Stimulated activated CD4-positive, alpha-beta T cell treated with anti-CD3 and anti-CD28 coated beads, TNF-alpha, amount 100 ng/mL, for 4 hours (primary cell): ENCODE data around the gene SEPTIN6.

ENCODE experiments used
- DNase-seq, 3 experiments: peaks; one replicate each; pipeline ENCODE4 v3.0.0-alpha.2; 2020; ENCODE audit warnings: low read depth in 3 of 3

Gene SEPTIN6

DNA sequence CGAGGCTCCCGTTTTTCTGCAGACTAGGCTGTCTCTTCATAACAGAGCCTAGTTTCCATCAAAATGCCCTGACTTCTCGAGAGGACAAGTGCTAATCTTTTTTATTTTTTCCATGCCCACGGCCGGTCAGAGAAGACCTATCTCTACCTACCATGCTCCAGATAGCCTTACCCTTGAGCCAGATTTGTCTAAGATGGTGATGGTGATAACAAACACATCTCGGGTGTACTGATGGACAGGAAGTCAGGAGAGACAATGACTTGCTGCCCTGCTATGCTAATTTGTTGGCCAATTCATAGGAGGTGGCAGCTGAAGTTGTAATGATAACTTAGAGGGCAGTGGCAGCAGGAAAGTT is 44.6 kb downstream of the SEPTIN6 start:
- DNase-seq, result no peak

DNA sequence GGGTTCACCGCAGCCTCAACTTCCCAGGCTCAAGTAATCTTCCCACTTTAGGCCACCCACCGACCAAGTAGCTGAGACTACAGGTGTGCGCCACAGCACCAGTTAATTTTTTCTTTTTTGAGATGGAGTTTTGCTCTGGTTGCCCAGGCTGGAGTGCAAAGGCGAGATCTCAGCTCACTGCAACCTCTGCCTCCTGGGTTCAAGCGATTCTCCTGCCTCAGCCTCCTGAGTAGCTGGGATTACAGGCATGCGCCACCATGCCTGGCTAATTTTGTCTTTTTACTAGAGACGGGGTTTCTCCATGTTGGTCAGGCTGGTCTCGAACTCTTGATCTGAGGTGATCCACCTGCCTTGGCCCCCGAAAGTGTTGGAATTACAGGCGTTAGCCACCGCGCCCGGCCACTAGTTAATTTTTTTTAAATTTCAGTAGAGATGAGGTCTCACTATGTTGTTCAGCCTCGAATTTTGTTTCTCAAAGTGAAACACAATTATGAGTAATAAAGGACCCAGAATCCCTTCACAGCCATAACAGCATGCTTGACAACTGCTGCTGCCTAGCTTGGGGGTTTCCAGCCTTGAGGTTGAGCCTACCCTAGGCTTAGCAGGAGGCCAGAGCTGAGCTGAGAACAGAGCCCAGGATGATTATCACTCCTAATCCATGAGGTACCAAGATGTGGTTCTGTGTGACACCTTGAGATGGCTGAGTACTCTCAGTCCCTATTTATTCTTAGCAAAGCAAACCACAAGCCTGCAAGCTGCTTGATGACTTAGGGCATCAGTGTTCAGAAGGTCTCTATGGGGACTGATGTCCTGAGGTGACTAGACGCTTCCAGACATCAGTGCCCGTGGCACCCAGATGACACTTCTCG is 45.2 kb downstream of the SEPTIN6 start:
- DNase-seq, result peak in 2 of 3 experiments; percentile 13 to 14

DNA sequence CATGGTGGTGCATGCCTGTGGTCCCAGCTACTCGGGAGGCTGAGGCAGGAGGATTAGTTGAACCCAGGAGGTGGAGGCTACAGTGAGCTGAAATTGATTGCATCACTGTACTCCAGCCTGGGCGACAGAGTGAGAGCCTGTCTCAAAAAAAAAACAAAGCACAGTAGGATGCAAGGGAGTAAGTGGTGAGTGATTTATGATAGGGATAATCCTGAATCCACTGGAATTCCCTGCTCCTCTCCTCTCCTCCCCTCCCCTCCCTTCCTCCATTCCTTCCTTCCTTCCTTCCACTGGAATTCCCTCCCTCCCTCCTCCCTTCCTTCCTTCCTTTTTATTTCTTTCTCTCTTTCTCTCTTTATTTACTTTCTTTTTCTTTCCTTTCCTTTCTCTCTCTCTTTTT is 45.9 kb downstream of the SEPTIN6 start:
- no peak for DNase-seq

DNA sequence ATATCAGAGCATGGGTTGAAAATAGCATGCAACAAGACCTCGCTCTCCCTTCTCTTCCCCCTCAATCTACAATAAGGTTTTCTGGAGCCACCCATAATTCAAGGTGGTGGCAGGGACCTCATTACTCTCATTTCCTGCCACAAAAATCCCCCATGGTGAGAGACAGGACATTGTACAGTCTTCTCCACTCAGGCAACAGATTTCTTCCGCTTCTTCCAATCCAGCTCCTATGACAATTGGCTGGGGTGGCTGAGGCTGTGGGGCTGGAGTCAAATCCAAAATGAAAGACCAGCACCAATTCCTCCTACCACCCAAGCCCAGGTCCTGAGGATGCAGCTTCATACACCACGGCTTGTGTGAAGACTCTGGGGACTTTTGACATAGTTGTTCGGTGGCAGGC is 46.5 kb downstream of the SEPTIN6 start:
- no peak for DNase-seq

DNA sequence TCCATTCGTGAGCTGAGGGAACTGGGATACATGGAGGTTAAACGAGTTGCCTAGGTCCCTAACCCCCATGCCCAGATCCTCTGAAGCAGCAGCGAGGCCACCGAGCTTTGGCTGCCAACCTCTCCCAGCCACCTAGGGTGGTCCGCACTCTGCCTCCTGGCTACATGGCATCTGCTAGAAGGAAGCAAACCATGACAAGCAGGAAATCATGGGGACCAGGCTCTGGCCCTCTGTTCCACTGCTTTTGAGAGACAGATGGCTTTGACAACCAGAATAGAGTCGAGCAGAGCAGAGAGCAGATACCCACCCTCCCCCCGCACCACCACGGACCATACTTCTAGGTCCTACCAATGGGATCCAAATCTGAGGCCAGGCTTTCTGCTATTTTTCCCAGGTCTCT is 49.3 kb downstream of the SEPTIN6 start:
- no peak for DNase-seq
